Raji (cell line): ENCODE measurements around the gene TBC1D9.

Source experiments
- POLR2A ChIP-seq: IDR thresholded peaks from 2 replicates; pipeline ENCODE4 v1.6.1; 2011; ENCODE audit warnings: low read depth, low read length, control low read depth; ENCODE audit not compliant: insufficient read depth

Gene TBC1D9

GRCh38 chr4:140609548-140610425, 146.4 kb downstream of the TBC1D9 start:
- TF ChIP-seq POLR2A: no peak

DNA sequence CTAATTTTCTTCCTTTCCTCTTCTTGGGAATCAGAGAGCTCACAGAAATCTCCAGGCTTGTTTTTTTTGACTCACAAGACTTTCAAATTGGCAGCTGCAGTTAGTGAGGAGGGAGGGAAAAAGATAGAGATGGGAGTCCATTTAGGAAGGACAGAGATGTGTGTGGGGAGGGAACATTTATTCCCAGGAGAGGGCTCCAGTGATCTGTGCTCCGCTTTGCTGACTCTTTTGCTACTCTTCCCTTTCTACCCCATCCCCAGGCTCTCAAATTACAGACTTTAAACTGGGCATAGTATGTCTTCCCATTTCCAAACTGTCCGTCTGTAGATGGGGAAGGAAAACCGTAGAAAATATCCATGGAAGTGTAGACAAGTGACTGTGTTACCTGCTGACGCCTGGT, 148.3 kb downstream of the TBC1D9 start:
- no peak for TF ChIP-seq POLR2A

- no peak for TF ChIP-seq POLR2A
Measured at GRCh38 chr4:140604544-140604943, 151.6 kb downstream of the TBC1D9 start.

DNA sequence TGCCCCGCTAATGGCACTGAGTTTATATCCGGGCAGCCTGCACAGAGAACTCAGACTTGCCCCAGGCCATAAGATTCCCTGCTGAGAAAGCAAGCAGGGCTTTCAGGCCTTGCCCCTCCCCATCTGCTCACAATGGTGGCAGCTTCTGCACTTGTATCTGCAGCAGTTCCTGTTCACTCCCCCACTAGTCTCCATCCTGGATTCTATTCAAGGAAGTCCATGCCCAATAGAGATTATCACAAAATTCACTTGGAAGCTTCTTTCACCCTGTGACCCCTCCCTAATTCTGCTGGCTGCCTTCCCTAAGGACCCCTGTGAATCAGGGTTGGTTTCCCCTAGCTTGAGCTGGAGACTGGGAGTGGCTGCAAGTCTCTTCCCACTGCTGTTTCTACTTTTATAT, 152.9 kb downstream of the TBC1D9 start:
- no peak for TF ChIP-seq POLR2A

DNA sequence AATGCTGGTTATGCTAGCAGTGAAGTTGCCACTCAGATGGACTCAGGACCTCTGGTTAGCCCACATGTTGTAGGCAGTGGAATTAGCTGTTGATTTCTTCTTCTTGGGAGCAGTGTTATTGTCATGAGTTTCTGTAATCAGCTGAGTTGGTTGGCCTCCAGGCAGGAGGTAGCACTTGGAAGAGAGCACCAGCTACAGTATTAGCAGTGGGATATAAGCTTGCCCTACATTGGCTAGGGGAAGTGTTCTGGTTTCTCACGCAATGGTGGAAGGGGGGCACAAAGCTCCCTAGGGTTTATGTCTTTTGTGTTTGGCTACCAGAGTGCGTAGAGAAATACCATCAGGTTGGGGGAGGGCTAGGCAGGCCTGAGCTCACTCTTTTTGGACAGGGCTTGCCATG, 153.5 kb downstream of the TBC1D9 start:
- no peak for TF ChIP-seq POLR2A

GRCh38 chr4:140600408-140600807, 155.8 kb downstream of the TBC1D9 start:
- no peak for TF ChIP-seq POLR2A

- no peak for TF ChIP-seq POLR2A
Measured at GRCh38 chr4:140595065-140595464, 161.1 kb downstream of the TBC1D9 start.

DNA sequence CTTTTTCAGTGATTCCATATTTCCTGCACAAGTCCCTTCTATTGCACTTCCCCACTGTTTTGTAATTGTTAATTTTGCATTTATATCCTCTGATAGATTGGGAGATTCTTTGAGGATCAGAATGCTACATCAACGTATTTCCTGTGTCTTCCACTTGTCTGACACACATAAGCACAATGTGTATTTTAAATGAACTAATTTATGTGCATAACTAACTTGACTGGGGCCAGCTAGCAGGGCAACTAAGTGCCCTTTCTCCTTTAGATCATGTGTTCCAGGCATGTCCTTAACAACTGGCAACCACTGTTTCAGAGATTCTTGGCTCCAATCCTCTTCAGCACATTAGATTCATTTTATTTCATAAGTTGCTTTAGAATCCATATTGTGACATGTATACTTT, 171.7 kb downstream of the TBC1D9 start:
- no peak for TF ChIP-seq POLR2A

- TF ChIP-seq POLR2A: no peak
Measured at GRCh38 chr4:140581078-140581477, 175.1 kb downstream of the TBC1D9 start.

- no peak for TF ChIP-seq POLR2A
Measured at GRCh38 chr4:140579278-140579677, 176.9 kb downstream of the TBC1D9 start.

DNA sequence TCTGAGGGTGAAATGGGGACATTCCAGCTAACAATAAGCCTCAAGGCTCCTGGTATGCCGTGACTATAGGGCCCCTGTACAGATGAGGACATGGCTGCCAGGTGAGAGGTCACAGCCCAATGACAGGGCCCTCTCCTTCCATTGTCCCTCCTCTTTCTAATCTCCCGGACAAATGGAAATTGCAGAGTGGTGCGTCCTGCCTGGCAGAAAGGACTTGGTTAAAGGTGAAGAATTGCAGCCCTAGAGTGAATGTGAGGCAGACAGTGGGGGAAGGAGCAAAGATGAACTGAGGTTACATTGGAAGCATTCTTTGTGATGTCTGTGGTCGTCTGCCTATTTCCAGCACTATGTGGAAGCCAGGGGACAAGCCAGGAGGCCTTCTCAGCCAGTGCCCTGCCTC, 180.7 kb downstream of the TBC1D9 start:
- no peak for TF ChIP-seq POLR2A

DNA sequence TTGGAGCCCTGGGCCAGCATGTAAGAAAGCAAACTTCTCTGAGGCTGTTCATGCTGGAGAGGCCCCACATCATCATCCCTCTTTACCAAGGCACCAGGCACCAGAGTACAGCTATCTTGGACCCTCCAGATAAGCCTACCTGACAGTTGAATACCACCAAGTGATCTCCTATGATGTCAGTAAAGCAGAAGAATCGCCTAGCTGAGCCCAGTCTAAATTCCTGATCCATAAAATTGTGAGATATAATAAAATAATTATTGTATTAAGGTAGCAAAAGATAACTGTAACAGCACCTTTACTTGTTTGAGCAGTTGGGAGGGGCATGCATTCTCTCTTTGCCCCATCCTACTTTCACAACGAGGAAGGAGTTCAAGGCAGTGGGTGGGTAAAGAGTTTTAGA, 184.6 kb downstream of the TBC1D9 start:
- no peak for TF ChIP-seq POLR2A
